ENCODE measurements around the gene RNF7. TPM values are rescaled to one million over a fixed set of nuclear protein-coding genes. Genes with fewer than 3 reads are reported as not detected.
"Not testable (repeated sequence)": the region's sequence is repeated elsewhere in the genome, so short reads cannot be mapped to it uniquely, and the experiment has no call there.

RNF7 gene
- total RNA-seq, 2 experiments from 2014 or later = 54.0 to 58.9 TPM

GRCh38 chr3:141737678-141738021 lies 448 bp upstream of the RNF7 start:
- POLR2A ChIA-PET = interaction anchor here (3.1 kb wide), 1 partner anchor 139 kb away, joined by 56 read pairs; the partner anchor contains the start of gene ATP1B3
- intact Hi-C loops (cut with micrococcal nuclease) = loop anchor here (1.0 to 5.0 kb wide), 13 partner anchors 59 to 709 kb away; partner anchors contain the start of genes ATP1B3, GK5 and TFDP2
- peaks cover 28% of the 10 kb centered on the region for H3K4me1 Mint-ChIP-seq (ENCODE audit: low read depth)
- H3K27ac Mint-ChIP-seq = peak overlapping the region; percentile 81
- no peaks in the 10 kb centered on the region for H3K27me3 Mint-ChIP-seq
- H3K36me3 Mint-ChIP-seq = peaks cover 12% of the 10 kb centered on the region
- H3K4me3 Mint-ChIP-seq = peak overlapping the region; percentile 75
- no peaks in the 10 kb centered on the region for H3K9me3 Mint-ChIP-seq
- CTCF ChIA-PET = interaction anchor here (0.9 to 4.4 kb wide), 8 partner anchors 10 to 412 kb away, joined by 3 to 110 read pairs (median 4); partner anchors contain the start of genes ATP1B3 and TFDP2
- DNase-seq = no peak

DNA sequence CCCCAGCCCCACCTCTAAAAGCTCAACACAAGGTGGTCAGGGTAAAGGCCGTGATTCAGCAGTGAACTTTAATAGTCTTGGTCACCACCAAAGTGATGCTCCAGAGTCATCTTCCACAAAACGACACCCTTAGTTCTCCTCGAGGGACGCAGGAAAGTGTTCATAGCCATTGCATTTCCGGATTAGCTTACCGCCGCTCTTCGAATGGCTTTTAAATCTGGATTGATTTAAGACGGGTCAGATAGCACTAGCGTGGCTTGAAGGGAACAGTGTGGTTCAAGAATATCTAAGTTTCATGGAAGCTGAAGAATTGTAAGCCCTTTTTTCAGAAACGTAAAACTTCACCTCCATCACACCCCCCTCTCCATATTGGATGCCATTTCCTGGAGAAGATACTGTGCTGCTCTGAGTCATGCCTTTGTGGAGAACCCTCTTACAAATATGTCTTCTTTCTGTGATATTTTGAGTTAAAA lies 829 bp downstream of the RNF7 start:
- Mint-ChIP-seq H3K9me3 (no peaks in the 10 kb centered on the region), H3K36me3 (peaks cover 12% of the 10 kb centered on the region), H3K27me3 (no peaks in the 10 kb centered on the region), H3K4me3 (peak overlapping the region; percentile 100), H3K4me1 (ENCODE audit: low read depth) (peaks cover 35% of the 10 kb centered on the region), H3K27ac (peak overlapping the region; percentile 99)
- DNase-seq = no peak
- ChIA-PET POLR2A (interaction anchor here (0.6 to 3.2 kb wide), 6 partner anchors 13 to 141 kb away, joined by 3 to 56 read pairs (median 4); partner anchors contain the start of gene ATP1B3), CTCF (interaction anchor here (0.7 to 4.4 kb wide), 28 partner anchors 8 to 410 kb away, joined by 3 to 110 read pairs (median 3); partner anchors contain the start of genes ATP1B3 and TFDP2)
- intact Hi-C loops (cut with micrococcal nuclease) = loop anchor here (1.0 to 5.0 kb wide), 13 partner anchors 57 to 708 kb away; partner anchors contain the start of genes ATP1B3, GK5 and TFDP2

DNA sequence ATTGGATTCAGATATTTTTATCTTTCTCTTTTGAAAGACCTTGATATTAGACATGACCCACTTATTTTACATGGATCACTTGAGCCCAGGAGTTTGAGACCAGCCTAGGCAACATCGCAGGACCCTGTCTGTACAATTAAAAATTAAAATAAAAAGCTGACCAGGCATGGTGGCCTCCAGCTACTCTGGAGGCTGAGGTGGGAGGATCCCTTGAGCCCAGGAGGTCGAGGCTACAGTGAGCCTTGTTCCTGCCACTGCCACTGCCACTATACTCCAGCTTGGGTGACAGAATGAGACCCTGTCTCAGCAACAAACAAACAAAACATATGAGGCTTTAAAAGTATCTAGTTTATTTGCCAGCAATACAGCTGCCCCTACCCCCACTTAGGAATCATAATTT lies 1.6 kb downstream of the RNF7 start:
- H3K4me1 Mint-ChIP-seq (ENCODE audit: low read depth) = peaks cover 39% of the 10 kb centered on the region
- no peak for DNase-seq
- intact Hi-C loops (cut with micrococcal nuclease) = loop anchor here (2.0 to 5.0 kb wide), 9 partner anchors 153 to 707 kb away; partner anchors contain the start of genes GK5 and TFDP2

DNA sequence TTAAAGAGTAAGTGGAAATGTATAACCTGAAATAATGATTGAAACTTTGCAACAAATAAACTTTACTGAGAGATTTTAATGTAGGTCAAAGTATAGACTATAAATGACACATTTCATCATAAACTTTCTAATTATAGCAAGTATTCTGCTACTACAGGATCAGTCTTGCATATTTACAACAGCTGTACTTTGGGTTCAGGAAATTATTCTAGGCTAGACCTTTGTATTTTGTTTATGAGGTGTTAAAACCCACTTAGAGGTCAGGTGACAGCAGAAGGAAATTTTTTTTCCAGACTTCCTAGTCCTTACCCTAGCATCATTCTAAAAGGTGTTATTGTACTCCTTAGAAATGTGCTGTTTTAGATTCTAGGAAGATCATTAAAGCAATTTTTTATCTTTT lies 2.3 kb downstream of the RNF7 start:
- no peak for DNase-seq
- ChIA-PET CTCF (interaction anchor here (0.7 to 4.4 kb wide), 5 partner anchors 35 to 173 kb away, joined by 3 to 110 read pairs (median 4); partner anchors contain the start of gene ATP1B3), POLR2A (interaction anchor here (3.1 to 3.2 kb wide), 2 partner anchors 57 to 136 kb away, joined by 21 to 56 read pairs; partner anchors contain the start of gene ATP1B3)
- Mint-ChIP-seq H3K36me3 (peaks cover 19% of the 10 kb centered on the region), H3K9me3 (no peaks in the 10 kb centered on the region), H3K27me3 (no peaks in the 10 kb centered on the region), H3K4me1 (ENCODE audit: low read depth) (peaks cover 39% of the 10 kb centered on the region), H3K27ac (no peak overlapping the region), H3K4me3 (no peak overlapping the region)
- intact Hi-C loops (cut with micrococcal nuclease) = no loop called here

More for the DNA sequence above, 1.6 kb downstream of the RNF7 start:
- ChIA-PET CTCF (interaction anchor here (1.0 to 4.4 kb wide), 9 partner anchors 11 to 174 kb away, joined by 3 to 110 read pairs (median 4); partner anchors contain the start of gene ATP1B3), POLR2A (interaction anchor here (3.1 to 3.2 kb wide), 2 partner anchors 58 to 137 kb away, joined by 21 to 56 read pairs; partner anchors contain the start of gene ATP1B3)
- Mint-ChIP-seq H3K36me3 (peaks cover 16% of the 10 kb centered on the region), H3K27ac (no peak overlapping the region), H3K27me3 (no peaks in the 10 kb centered on the region), H3K4me3 (peak overlapping the region; percentile 100), H3K9me3 (no peaks in the 10 kb centered on the region)

DNA sequence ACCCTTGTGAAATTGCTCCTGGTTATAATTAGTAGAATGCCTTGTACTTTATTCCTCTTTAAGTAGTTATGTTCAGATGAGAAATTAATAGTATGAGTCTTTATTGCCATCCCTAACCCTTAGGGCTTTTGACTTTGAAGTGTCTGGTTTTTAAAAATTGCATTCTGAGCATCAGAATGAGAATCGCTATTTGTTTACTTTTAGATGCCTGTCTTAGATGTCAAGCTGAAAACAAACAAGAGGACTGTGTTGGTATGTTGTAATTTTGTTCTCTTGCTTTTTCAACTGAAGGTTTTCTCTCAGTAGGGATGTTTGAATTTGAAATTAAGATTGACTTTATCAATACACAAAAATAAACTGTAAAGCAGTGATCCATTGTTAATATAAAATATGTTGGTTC lies 5.2 kb downstream of the RNF7 start:
- intact Hi-C loops (cut with micrococcal nuclease) = no loop called here
- ChIA-PET CTCF (no interaction called here), POLR2A (no interaction called here)
- Mint-ChIP-seq H3K27me3 (no peaks in the 10 kb centered on the region), H3K4me3 (no peak overlapping the region), H3K36me3 (peaks cover 29% of the 10 kb centered on the region), H3K4me1 (ENCODE audit: low read depth) (peaks cover 31% of the 10 kb centered on the region), H3K27ac (no peak overlapping the region), H3K9me3 (no peaks in the 10 kb centered on the region)
- DNase-seq = no peak

GRCh38 chr3:141746962-141747361 lies 8.9 kb downstream of the RNF7 start:
- H3K4me1 Mint-ChIP-seq (ENCODE audit: low read depth) = peaks cover 15% of the 10 kb centered on the region
- ChIA-PET CTCF (interaction anchor here (1.0 to 1.2 kb wide), 3 partner anchors 9 to 167 kb away, joined by 3 to 4 read pairs (median 3); partner anchors contain the start of gene RNF7), POLR2A (no interaction called here)
- intact Hi-C loops (cut with micrococcal nuclease) = no loop called here
- no peaks in the 10 kb centered on the region for H3K27me3 Mint-ChIP-seq
- no peaks in the 10 kb centered on the region for H3K9me3 Mint-ChIP-seq
- H3K36me3 Mint-ChIP-seq = peaks cover 28% of the 10 kb centered on the region
- DNase-seq = no peak
- H3K4me3 Mint-ChIP-seq = no peak overlapping the region
- H3K27ac Mint-ChIP-seq = no peak overlapping the region

- no peak for DNase-seq
- H3K36me3 Mint-ChIP-seq = peaks cover 8% of the 10 kb centered on the region
- CTCF ChIA-PET = interaction anchor here (1.0 to 1.6 kb wide), 3 partner anchors 15 to 160 kb away, joined by 3 to 9 read pairs (median 5); partner anchors contain the start of gene RNF7
- H3K27me3 Mint-ChIP-seq = no peaks in the 10 kb centered on the region
- intact Hi-C loops (cut with micrococcal nuclease) = no loop called here
- POLR2A ChIA-PET = no interaction called here
- H3K4me3 Mint-ChIP-seq = no peak overlapping the region
- H3K27ac Mint-ChIP-seq = no peak overlapping the region
- no peaks in the 10 kb centered on the region for H3K4me1 Mint-ChIP-seq (ENCODE audit: low read depth)
- no peaks in the 10 kb centered on the region for H3K9me3 Mint-ChIP-seq
Observed at GRCh38 chr3:141753399-141753798, 15.3 kb downstream of the RNF7 start.

- no peaks in the 10 kb centered on the region for H3K4me1 Mint-ChIP-seq (ENCODE audit: low read depth)
- H3K27me3 Mint-ChIP-seq = no peaks in the 10 kb centered on the region
- H3K9me3 Mint-ChIP-seq = no peaks in the 10 kb centered on the region
- DNase-seq = no peak
- ChIA-PET CTCF (interaction anchor here (1.0 kb wide), 1 partner anchor 159 kb away, joined by 3 read pairs; no protein-coding TSS in a partner anchor), POLR2A (no interaction called here)
- intact Hi-C loops (cut with micrococcal nuclease) = no loop called here
- H3K4me3 Mint-ChIP-seq = no peak overlapping the region
- H3K27ac Mint-ChIP-seq = no peak overlapping the region
- H3K36me3 Mint-ChIP-seq = peaks cover 5% of the 10 kb centered on the region
Observed at GRCh38 chr3:141754032-141754431, 15.9 kb downstream of the RNF7 start.

DNA sequence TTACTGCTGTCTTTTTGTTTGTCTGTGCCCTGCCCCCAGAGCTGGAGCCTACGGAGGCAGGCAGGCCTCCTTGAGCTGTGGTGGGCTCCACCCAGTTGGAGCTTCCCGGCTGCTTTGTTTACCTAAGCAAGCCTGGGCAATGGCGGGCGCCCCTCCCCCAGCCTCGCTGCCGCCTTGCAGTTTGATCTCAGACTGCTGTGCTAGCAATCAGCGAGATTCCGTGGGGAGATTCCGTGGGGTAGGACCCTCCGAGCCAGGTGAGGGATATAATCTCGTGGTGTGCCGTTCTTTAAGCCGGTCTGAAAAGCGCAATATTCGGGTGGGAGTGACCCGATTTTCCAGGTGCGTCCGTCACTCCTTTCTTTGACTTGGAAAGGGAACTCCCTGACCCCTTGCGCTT lies 24.5 kb downstream of the RNF7 start:
- H3K27me3 Mint-ChIP-seq; H3K27ac Mint-ChIP-seq; DNase-seq; H3K4me1 Mint-ChIP-seq (ENCODE audit: low read depth); H3K4me3 Mint-ChIP-seq; intact Hi-C loops (cut with micrococcal nuclease); H3K36me3 Mint-ChIP-seq; H3K9me3 Mint-ChIP-seq; POLR2A ChIA-PET; CTCF ChIA-PET: not testable (repeated sequence)

GRCh38 chr3:141763088-141763750 lies 25.1 kb downstream of the RNF7 start, which contains the start of gene GRK7:
GRK7 (plus strand) TSS chr3:141763408; CDS start chr3:141778285, 14,877 bp downstream.
- H3K36me3 Mint-ChIP-seq = no peaks in the 10 kb centered on the region
- intact Hi-C loops (cut with micrococcal nuclease) = no loop called here
- CTCF ChIA-PET = no interaction called here
- no peak within 1 kb of the TSS for H3K4me3 Mint-ChIP-seq
- DNase-seq = no peak
- no peak within 1 kb of the TSS for H3K27ac Mint-ChIP-seq
- POLR2A ChIA-PET = interaction anchor here (0.5 kb wide), 1 partner anchor 94 kb away, joined by 5 read pairs; no protein-coding TSS in a partner anchor
- no peaks in the 10 kb centered on the region for H3K27me3 Mint-ChIP-seq
- no peaks in the 10 kb centered on the region for H3K9me3 Mint-ChIP-seq
- no peaks in the 10 kb centered on the region for H3K4me1 Mint-ChIP-seq (ENCODE audit: low read depth)

- DNase-seq = no peak
- POLR2A ChIA-PET = interaction anchor here (0.5 kb wide), 1 partner anchor 95 kb away, joined by 5 read pairs; no protein-coding TSS in a partner anchor
- Mint-ChIP-seq H3K27ac (no peak overlapping the region), H3K4me1 (ENCODE audit: low read depth) (no peaks in the 10 kb centered on the region), H3K4me3 (no peak overlapping the region), H3K9me3 (no peaks in the 10 kb centered on the region), H3K36me3 (no peaks in the 10 kb centered on the region), H3K27me3 (no peaks in the 10 kb centered on the region)
- intact Hi-C loops (cut with micrococcal nuclease) = no loop called here
- CTCF ChIA-PET = no interaction called here
Observed at GRCh38 chr3:141764045-141764444, 25.9 kb downstream of the RNF7 start.

DNA sequence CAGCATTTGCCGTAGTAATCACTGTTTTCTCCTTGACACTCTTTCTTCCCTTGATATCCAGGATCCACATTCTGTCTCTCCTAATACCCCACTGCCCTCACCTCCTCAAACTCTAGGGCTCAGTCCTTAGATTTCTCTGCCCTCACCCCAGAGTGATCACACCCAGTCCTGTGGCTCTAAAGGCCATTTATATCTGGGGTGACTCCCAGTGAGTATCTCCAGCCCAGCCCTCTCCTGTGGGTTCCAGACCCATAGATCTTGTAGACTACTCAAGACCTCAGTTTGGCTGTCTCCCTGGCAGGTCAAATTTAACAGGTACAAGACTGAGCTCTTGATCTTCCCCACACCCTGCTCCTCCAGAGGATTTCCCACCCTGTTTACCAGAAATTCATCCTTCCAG lies 26.4 kb downstream of the RNF7 start:
- Mint-ChIP-seq H3K27me3 (no peaks in the 10 kb centered on the region), H3K4me1 (ENCODE audit: low read depth) (no peaks in the 10 kb centered on the region), H3K9me3 (no peaks in the 10 kb centered on the region), H3K36me3 (no peaks in the 10 kb centered on the region), H3K4me3 (no peak overlapping the region), H3K27ac (no peak overlapping the region)
- ChIA-PET POLR2A (no interaction called here), CTCF (no interaction called here)
- no peak for DNase-seq
- intact Hi-C loops (cut with micrococcal nuclease) = no loop called here

Data from activated CD4-positive, alpha-beta memory T cell treated with anti-CD3 and anti-CD28 coated beads for 36 hours (primary cell).